ENCODE data around the gene TTC19. TPM values are rescaled to one million over a fixed set of nuclear protein-coding genes. Genes with fewer than 3 reads are reported as not detected.

TTC19 gene
- total and polyA plus RNA-seq, 4 donors = 16.1 to 29.8 (median 24.6) TPM

- Histone ChIP-seq H3K36me3 (ENCODE audit: control insufficient read depth in 4 of 4, insufficient read depth in 3 of 4, low read depth in 1 of 4, low read length in 3 of 4) (peaks cover 0 to 41% (median 22%) of the 10 kb centered on the region in 4 donors), H3K4me3 (ENCODE audit: low read depth in 1 of 3, low read length in 3 of 3) (no peak overlapping the region), H3K27ac (ENCODE audit: low read depth in 1 of 2, low read length in 2 of 2) (peak overlapping the region in 1 of 2 donors; percentile 1), H3K27me3 (ENCODE audit: control insufficient read depth in 4 of 4, insufficient read depth in 4 of 4, low read length in 3 of 4) (no peaks in the 10 kb centered on the region), H3K4me1 (ENCODE audit: control insufficient read depth in 4 of 4, insufficient read depth in 4 of 4, low read length in 3 of 4) (peaks cover 2 to 33% (median 18%) of the 10 kb centered on the region in 4 donors), H3K9me3 (ENCODE audit: control insufficient read depth in 4 of 4, low read length in 3 of 4) (no peaks in the 10 kb centered on the region), H3K9ac (ENCODE audit: low read depth in 1 of 2, low read length in 2 of 2) (no peak overlapping the region)
- 73% methylated on average over 10 of the region's 10 CpGs for WGBS
- TF ChIP-seq REST (IDR thresholded peaks at IDR 0.05) (no peak), YY1 (IDR thresholded peaks at IDR 0.05) (peak; percentile 20), ATF3 (IDR thresholded peaks at IDR 0.05) (no peak), JUND (IDR thresholded peaks at IDR 0.05) (no peak), CTCF (IDR thresholded peaks at IDR 0.05; ENCODE audit: low read depth, low read length, missing input control) (no peak), FOXA2 (IDR thresholded peaks at IDR 0.05) (no peak), NR2F2 (IDR thresholded peaks at IDR 0.05) (no peak), HNF4A (conservative IDR thresholded peaks at IDR 0.05) (peak; percentile 6 to 36), RAD21 (IDR thresholded peaks at IDR 0.05) (no peak), TAF1 (conservative IDR thresholded peaks at IDR 0.05) (no peak), HNF4G (IDR thresholded peaks at IDR 0.05) (no peak), SP1 (IDR thresholded peaks at IDR 0.05) (no peak), EGR1 (IDR thresholded peaks at IDR 0.05; ENCODE audit: low read depth in 2 of 2) (no peak), FOXA1 (IDR thresholded peaks at IDR 0.05) (peak; percentile 83), ZBTB33 (IDR thresholded peaks at IDR 0.05) (no peak), RXRA (IDR thresholded peaks at IDR 0.05) (peak; percentile 62 to 63), GABPA (IDR thresholded peaks at IDR 0.05 in 1 of 2, conservative IDR thresholded peaks at IDR 0.05 in 1 of 2) (no peak), MAX (IDR thresholded peaks at IDR 0.05) (no peak)
- no peak for DNase-seq (ENCODE audit: low spot score)
Observed at GRCh38 chr17:16044487-16044886, 44.9 kb downstream of the TTC19 start.

Measured in liver (tissue), 9 donors.